Activated naive CD4-positive, alpha-beta T cell treated with anti-CD3 and anti-CD28 coated beads for 36 hours (primary cell): ENCODE data around the gene ZNF20. TPM values are rescaled to one million over a fixed set of nuclear protein-coding genes. Genes with fewer than 3 reads are reported as not detected.

Experiments used
- CTCF ChIA-PET: fragments of 350-600 bp; sonication (Branson Sonifier 250); formaldehyde crosslinking; loops from one replicate; lab custom pipeline; 2021; ENCODE audit warnings: antibody characterized with exemption; lab: Charles Lee
- DNase-seq: peaks from one replicate; pipeline ENCODE4 v3.0.0-alpha.2; 2020
- H3K27ac Mint-ChIP-seq: one replicate; pipeline ENCODE4 v1.8.0; 2021; ENCODE audit warnings: mild to moderate bottlenecking, mixed read lengths
- H3K27me3 Mint-ChIP-seq: one replicate; pipeline ENCODE4 v1.8.0; 2021; ENCODE audit warnings: low read depth, mixed read lengths
- H3K36me3 Mint-ChIP-seq: one replicate; pipeline ENCODE4 v1.8.0; 2021; ENCODE audit warnings: low read depth, mixed read lengths
- H3K4me1 Mint-ChIP-seq: one replicate; pipeline ENCODE4 v1.8.0; 2021; ENCODE audit warnings: low read depth, mixed read lengths
- H3K4me3 Mint-ChIP-seq: one replicate; pipeline ENCODE4 v1.8.0; 2021; ENCODE audit warnings: mild to moderate bottlenecking, moderate library complexity, mixed read lengths
- H3K9me3 Mint-ChIP-seq: one replicate; pipeline ENCODE4 v1.8.0; 2021; ENCODE audit warnings: mixed read lengths
- intact Hi-C: fragments of 100-400 bp; cut with micrococcal nuclease; formaldehyde crosslinking; loops from one replicate; pipeline ENCODE4 v1.15.1; 2023
- total RNA-seq, 2 experiments: library from RNA; stranded (reverse); gene quantifications; one replicate each; pipeline ENCODE4 v1.2.3, GENCODE V29; 2021

The ZNF20 gene
- total RNA-seq, 2 experiments from 2014 or later = 2.1 to 3.1 TPM

DNA sequence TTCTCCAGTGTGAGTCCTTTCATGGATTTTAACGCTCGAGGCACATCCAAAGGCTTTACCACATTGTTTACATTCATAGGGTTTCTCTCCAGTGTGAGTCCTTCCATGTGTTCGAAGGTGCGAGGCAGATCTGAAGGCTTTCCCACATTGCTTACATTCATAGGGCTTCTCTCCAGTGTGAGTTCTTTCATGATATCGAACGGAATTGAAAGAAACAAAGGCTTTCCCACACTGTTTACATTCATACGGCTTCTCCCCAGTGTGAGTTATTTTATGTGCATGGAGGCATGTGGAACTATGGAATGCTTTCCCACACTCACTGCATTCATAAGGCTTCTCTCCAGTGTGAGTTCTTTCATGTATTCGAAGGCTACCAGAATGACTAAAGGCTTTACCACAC lies 5.2 kb upstream of the ZNF20 start:
- Mint-ChIP-seq H3K4me3 (no peak overlapping the region), H3K9me3 (peaks cover 21% of the 10 kb centered on the region), H3K27ac (no peak overlapping the region), H3K36me3 (peaks cover 36% of the 10 kb centered on the region), H3K4me1 (peaks cover 10% of the 10 kb centered on the region), H3K27me3 (no peaks in the 10 kb centered on the region)
- intact Hi-C loops = no loop called here
- CTCF ChIA-PET = interaction anchor here (1.3 kb wide), 1 partner anchor 54 kb away, joined by 6 read pairs; no protein-coding TSS in a partner anchor
- no peak for DNase-seq

DNA sequence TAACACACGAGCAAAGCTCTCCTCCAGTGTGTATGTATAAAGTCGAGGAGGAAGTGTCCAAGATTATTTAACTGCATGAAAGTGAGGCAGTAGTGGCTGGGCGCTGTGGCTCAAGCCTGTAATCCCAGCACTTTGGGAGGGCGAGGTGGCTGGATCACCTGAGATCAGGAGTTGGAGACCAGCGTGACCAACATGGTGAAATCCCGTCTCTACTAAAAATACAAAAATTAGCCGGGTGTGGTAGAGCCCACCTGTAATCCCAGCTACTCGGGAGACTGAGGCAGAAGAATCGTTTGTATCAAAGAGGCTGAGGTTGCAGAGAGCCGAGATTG lies 1.2 kb upstream of the ZNF20 start:
- no peak overlapping the region for H3K4me3 Mint-ChIP-seq
- H3K9me3 Mint-ChIP-seq = peaks cover 16% of the 10 kb centered on the region
- CTCF ChIA-PET = interaction anchor here (0.6 to 2.9 kb wide), 17 partner anchors 15 to 354 kb away, joined by 3 to 35 read pairs (median 4); partner anchors contain the start of genes ZNF491, ZNF625, ZNF700 and ZNF763
- H3K27me3 Mint-ChIP-seq = no peaks in the 10 kb centered on the region
- no peak overlapping the region for H3K27ac Mint-ChIP-seq
- H3K36me3 Mint-ChIP-seq = peaks cover 26% of the 10 kb centered on the region
- intact Hi-C loops = loop anchor here (1.0 kb wide), 5 partner anchors 49 to 260 kb away; no protein-coding TSS in a partner anchor
- DNase-seq = no peak
- H3K4me1 Mint-ChIP-seq = peaks cover 32% of the 10 kb centered on the region

DNA sequence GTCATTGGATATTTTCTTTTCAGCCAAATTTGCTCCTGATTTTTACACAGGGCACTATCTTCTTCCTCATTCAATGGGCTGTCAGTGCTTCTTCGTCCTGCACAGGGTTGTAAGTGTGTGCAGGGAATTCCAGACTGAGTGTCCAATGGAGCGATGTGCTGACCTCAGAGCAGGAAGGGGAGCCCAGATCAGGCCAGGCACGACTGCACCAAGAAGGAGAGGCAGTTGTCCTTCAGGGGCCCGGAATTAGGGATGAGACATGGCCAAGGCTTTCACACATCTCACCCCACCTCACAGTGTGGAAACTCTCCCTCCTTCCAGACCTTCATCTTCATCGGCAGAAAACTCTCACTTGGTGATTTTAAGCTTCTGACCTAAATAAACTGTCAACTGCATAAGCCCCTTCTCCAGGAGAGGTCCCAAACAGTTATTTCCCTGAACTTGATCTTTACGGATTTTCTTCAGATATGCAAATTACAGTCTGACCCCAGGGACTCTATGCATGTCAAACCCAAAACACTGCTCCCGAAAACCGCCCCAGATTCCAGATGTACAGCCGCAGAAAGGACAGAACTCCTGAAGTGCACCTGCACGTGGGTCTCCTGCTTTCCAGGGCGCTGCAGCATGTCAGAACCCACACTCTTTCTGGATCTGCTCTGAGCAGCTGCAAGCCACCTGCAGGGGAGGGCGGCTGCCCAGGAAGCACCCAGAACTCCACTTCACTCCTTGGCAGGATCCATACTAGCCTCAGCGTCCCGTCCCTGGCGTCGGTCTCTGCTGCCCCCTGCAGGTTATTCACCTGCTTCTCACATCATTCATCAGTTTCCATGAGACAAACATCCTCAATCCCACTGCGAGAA lies 625 bp upstream of the ZNF20 start:
- H3K36me3 Mint-ChIP-seq = peaks cover 23% of the 10 kb centered on the region
- H3K9me3 Mint-ChIP-seq = peaks cover 11% of the 10 kb centered on the region
- CTCF ChIA-PET = interaction anchor here (0.6 to 2.9 kb wide), 24 partner anchors 16 to 910 kb away, joined by 3 to 35 read pairs (median 4); partner anchors contain the start of genes ZNF491, ZNF625, ZNF700 and ZNF763
- intact Hi-C loops = loop anchor here (1.0 kb wide), 7 partner anchors 48 to 342 kb away; partner anchors contain the start of gene ZNF491
- H3K4me3 Mint-ChIP-seq = peak overlapping the region; percentile 92
- H3K27me3 Mint-ChIP-seq = no peaks in the 10 kb centered on the region
- H3K4me1 Mint-ChIP-seq = peaks cover 32% of the 10 kb centered on the region
- DNase-seq = peak; percentile 93
- H3K27ac Mint-ChIP-seq = no peak overlapping the region

DNA sequence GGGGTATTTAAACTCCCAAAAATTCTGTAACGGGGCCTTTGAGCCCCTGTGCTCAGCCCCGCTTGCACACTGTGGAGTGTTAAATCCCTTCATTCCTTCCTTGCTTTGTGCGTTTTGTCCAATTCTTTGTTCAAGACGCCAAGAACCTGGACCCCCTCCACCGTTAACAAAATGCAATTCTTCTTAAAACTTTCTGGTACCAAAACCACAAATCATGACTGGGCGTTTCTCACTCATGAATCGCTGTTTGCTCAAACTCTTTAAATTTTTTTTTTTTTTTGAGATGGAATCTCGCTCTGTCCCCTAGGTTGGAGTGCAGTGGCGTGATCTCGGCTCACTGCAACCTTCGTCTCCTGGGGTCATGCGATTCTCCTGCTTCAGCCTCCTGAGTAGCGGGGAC lies 881 bp downstream of the ZNF20 start:
- peaks cover 25% of the 10 kb centered on the region for H3K36me3 Mint-ChIP-seq
- intact Hi-C loops = no loop called here
- DNase-seq = no peak
- peaks cover 32% of the 10 kb centered on the region for H3K4me1 Mint-ChIP-seq
- peaks cover 13% of the 10 kb centered on the region for H3K9me3 Mint-ChIP-seq
- CTCF ChIA-PET = interaction anchor here (0.6 to 2.9 kb wide), 4 partner anchors 31 to 341 kb away, joined by 4 to 35 read pairs (median 16); partner anchors contain the start of genes ZNF491 and ZNF700
- no peaks in the 10 kb centered on the region for H3K27me3 Mint-ChIP-seq
- H3K4me3 Mint-ChIP-seq = peak overlapping the region; percentile 92
- no peak overlapping the region for H3K27ac Mint-ChIP-seq

DNA sequence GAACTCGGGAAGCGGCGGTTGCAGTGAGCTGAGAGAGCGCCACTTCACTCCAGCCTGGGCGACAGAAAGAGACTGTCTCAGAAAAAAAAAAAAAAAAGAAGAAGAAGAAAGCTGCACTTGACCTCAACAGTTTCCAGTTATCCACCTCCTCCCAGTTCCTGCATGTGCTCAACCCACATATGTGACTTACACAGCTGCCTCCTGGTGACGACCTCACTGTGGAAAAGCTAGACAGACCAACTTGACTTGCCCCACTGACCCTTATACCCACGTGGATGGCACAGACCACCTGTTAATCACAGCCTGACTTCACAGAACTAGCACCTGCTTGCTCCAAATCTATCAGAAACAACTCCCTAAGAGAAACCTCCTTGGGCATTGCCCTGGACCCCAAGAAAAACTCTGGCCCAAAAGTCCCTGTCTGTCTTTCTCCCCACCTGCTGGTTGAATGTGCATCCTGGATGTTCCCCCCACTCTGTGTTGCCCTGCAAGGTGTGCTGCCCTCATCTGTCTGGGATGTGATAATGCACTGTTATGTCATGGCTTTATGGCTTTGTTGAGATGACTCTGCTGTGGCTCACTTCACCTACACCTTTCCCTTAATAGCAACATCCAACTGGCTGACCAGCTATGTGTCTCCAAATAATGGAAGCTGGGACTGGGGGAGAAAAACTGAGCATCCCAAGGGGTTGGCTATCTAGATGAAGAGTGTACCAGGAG lies 2.8 kb downstream of the ZNF20 start:
- Mint-ChIP-seq H3K4me1 (peaks cover 32% of the 10 kb centered on the region), H3K27me3 (no peaks in the 10 kb centered on the region), H3K4me3 (no peak overlapping the region), H3K9me3 (peaks cover 30% of the 10 kb centered on the region), H3K36me3 (peaks cover 43% of the 10 kb centered on the region), H3K27ac (no peak overlapping the region)
- DNase-seq = peak; percentile 63
- CTCF ChIA-PET = interaction anchor here (0.6 to 3.6 kb wide), 15 partner anchors 13 to 340 kb away, joined by 3 to 42 read pairs (median 4); no protein-coding TSS in a partner anchor
- intact Hi-C loops = loop anchor here (1.0 kb wide), 1 partner anchor 340 kb away; no protein-coding TSS in a partner anchor

DNA sequence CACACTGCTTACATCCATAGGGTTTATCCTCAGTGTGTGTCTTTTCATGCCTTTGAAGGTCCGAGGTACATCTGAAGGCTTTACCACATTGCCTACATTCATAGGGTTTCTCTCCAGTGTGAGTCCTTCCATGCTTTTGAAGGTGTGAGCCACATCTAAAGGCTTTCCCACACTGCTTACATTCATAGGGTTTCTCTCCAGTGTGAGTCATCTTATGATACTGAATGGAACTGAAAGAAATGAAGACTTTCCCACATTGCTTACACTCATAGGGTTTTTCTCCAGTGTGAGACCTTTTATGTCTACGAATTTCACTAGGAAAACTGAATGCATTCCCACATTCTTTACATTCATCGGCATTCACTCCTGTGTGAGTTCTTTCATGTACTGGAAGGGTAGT lies 7.1 kb downstream of the ZNF20 start:
- DNase-seq = no peak
- intact Hi-C loops = no loop called here
- H3K27ac Mint-ChIP-seq = no peak overlapping the region
- peaks cover 48% of the 10 kb centered on the region for H3K9me3 Mint-ChIP-seq
- H3K4me3 Mint-ChIP-seq = no peak overlapping the region
- H3K4me1 Mint-ChIP-seq = peaks cover 11% of the 10 kb centered on the region
- peaks cover 52% of the 10 kb centered on the region for H3K36me3 Mint-ChIP-seq
- CTCF ChIA-PET = no interaction called here
- H3K27me3 Mint-ChIP-seq = no peaks in the 10 kb centered on the region

DNA sequence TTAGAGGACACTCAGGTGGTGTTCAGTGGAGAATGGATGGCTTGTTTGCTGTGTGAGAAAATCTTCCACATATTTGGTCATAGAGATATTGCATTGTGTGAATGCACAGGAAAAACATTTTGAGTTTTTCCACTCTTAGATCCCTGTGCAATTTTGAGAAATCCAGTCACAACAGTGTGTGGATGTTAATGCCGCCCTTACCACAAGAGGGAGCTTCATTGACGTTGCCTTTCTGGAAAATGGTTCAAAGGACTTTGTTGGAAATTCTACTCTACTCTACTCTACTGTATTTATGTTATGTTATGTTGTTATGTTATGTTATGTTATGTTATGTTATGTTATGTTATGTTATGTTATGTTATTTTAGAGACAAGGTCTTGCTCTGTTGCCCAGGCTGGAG lies 13.4 kb downstream of the ZNF20 start:
- no peaks in the 10 kb centered on the region for H3K27me3 Mint-ChIP-seq
- H3K27ac Mint-ChIP-seq = no peak overlapping the region
- H3K36me3 Mint-ChIP-seq = peaks cover 6% of the 10 kb centered on the region
- CTCF ChIA-PET = interaction anchor here (0.6 to 3.5 kb wide), 4 partner anchors 22 to 202 kb away, joined by 3 to 13 read pairs (median 4); no protein-coding TSS in a partner anchor
- intact Hi-C loops = no loop called here
- DNase-seq = peak; percentile 23
- H3K4me1 Mint-ChIP-seq = no peaks in the 10 kb centered on the region
- H3K9me3 Mint-ChIP-seq = peaks cover 14% of the 10 kb centered on the region
- no peak overlapping the region for H3K4me3 Mint-ChIP-seq

DNA sequence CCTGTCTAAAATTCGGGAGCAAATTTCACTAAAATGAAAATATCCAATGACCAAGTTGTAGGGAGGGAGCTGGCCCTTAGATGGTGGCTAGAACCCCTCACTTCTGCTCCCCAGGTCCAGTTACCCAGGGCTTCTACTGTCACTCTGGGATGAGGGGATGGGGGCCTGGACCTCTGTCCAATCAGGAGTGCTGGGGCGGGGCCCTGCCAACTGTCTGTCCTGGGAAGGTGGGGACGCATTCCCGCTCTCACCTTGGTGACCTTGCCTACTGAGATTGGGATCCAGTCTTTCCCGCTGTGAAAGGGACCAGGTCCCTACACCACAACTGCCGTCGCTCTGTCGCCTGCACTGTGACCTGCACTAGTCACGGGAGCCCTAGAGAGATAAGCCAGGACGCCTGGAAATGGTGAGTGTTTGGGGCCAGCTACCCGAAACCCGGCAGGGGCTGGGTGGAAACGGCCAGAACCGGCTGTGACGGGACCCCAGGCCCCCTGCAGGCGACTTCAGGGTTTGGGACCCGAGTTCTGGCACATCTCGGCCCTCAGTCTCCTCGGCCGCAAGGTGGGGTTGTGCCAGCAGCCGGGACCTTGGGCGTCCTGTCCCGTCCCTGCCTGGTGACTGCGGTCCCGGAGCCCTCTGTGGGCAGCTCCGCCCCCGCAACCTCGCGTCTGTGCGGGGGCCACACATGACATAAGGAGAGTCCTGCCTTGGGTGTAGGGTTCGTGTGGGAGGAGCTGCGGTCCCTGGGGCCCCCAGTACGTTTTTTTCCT lies 22.8 kb downstream of the ZNF20 start:
- H3K4me1 Mint-ChIP-seq = peaks cover 9% of the 10 kb centered on the region
- peaks cover 15% of the 10 kb centered on the region for H3K9me3 Mint-ChIP-seq
- H3K36me3 Mint-ChIP-seq = peaks cover 10% of the 10 kb centered on the region
- no peak overlapping the region for H3K27ac Mint-ChIP-seq
- no peaks in the 10 kb centered on the region for H3K27me3 Mint-ChIP-seq
- CTCF ChIA-PET = interaction anchor here (1.3 kb wide), 1 partner anchor 58 kb away, joined by 4 read pairs; no protein-coding TSS in a partner anchor
- DNase-seq = no peak
- H3K4me3 Mint-ChIP-seq = no peak overlapping the region
- intact Hi-C loops = no loop called here

DNA sequence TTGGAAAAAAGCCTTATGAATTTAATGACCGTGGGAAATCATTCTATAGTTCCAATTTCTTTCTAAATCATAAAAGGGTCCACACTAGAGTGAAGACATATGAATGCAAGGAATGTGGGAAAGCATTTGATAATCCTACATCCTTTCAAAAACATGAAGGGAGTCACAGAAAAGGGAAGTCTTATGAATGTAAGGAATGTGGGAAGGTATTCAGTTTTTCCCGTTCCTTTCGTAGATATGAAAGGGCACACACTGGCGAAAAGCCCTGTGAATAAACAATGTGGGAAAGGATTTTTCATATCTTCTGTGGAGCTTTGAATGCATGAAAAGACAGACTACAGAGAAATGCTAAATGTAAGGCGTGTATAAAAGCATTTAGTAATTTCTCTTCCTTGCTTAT lies 27.0 kb downstream of the ZNF20 start:
- DNase-seq = no peak
- H3K27ac Mint-ChIP-seq = no peak overlapping the region

DNA sequence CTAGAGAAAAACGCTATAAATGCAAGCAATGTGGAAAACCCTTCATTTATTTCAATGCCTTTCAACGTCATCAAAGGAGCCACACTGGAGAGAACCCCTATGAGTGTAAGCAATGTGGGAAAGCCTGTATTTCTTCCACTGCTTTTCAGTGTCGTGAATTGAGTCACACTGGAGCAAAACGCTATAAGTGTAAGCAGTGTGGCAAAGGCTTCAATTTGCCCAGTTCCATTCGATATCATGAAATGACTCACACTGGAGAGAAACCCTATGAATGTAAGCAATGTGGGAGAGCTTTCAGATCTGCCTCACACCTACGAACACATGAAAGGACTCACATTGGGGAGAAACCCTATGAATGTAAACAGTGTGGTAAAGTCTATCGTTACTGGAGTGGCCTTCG lies 27.4 kb downstream of the ZNF20 start:
- Mint-ChIP-seq H3K4me3 (no peak overlapping the region), H3K36me3 (peaks cover 24% of the 10 kb centered on the region), H3K27ac (no peak overlapping the region), H3K9me3 (peaks cover 26% of the 10 kb centered on the region), H3K4me1 (peaks cover 15% of the 10 kb centered on the region), H3K27me3 (no peaks in the 10 kb centered on the region)
- intact Hi-C loops = loop anchor here (5.0 kb wide), 1 partner anchor 110 kb away; no protein-coding TSS in a partner anchor
- DNase-seq = peak; percentile 37
- CTCF ChIA-PET = interaction anchor here (0.6 kb wide), 1 partner anchor 79 kb away, joined by 3 read pairs; no protein-coding TSS in a partner anchor

More for the DNA sequence above, 27.0 kb downstream of the ZNF20 start:
- H3K27me3 Mint-ChIP-seq = no peaks in the 10 kb centered on the region
- CTCF ChIA-PET = interaction anchor here (0.6 kb wide), 1 partner anchor 78 kb away, joined by 3 read pairs; no protein-coding TSS in a partner anchor
- peaks cover 24% of the 10 kb centered on the region for H3K36me3 Mint-ChIP-seq
- H3K9me3 Mint-ChIP-seq = peaks cover 26% of the 10 kb centered on the region
- intact Hi-C loops = loop anchor here (5.0 kb wide), 1 partner anchor 111 kb away; no protein-coding TSS in a partner anchor
- H3K4me1 Mint-ChIP-seq = peaks cover 15% of the 10 kb centered on the region
- H3K4me3 Mint-ChIP-seq = no peak overlapping the region

DNA sequence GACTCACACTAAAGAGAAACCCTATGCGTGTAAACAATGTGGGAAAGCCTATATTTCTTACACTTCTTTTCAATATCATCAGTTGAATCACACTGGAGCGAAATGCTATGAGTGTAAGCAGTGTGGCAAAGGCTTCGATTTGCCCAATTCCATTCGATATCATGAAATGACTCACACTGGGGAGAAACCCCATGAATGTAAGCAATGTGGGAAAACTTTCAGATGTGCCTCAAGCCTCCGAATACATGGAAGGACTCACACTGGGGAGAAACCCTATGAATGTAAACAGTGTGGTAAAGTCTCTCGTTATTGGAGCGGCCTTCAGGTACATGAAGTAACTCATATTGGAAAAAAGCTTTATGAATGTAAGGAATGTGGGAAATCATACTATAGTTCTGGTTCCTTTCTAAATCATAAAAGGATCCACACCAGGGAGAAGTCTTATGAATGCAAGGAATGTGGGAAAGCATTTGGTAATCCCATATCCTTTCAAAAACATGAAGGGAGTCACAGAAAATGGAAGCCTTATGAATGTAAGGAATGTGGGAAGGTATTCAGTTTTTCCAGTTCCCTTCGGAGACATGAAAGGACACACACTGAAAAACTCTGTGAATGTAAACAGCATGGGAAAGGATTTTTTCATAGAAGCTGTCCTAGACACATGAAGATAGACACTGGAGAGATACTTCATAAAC lies 28.1 kb downstream of the ZNF20 start:
- H3K36me3 Mint-ChIP-seq = peaks cover 24% of the 10 kb centered on the region
- peaks cover 26% of the 10 kb centered on the region for H3K9me3 Mint-ChIP-seq
- no peak overlapping the region for H3K27ac Mint-ChIP-seq
- H3K4me3 Mint-ChIP-seq = no peak overlapping the region
- no peak for DNase-seq
- H3K4me1 Mint-ChIP-seq = peaks cover 15% of the 10 kb centered on the region
- intact Hi-C loops = loop anchor here (5.0 kb wide), 1 partner anchor 110 kb away; no protein-coding TSS in a partner anchor
- no peaks in the 10 kb centered on the region for H3K27me3 Mint-ChIP-seq
- CTCF ChIA-PET = no interaction called here
